ENCODE results near the gene MAP2K3.

DNA sequence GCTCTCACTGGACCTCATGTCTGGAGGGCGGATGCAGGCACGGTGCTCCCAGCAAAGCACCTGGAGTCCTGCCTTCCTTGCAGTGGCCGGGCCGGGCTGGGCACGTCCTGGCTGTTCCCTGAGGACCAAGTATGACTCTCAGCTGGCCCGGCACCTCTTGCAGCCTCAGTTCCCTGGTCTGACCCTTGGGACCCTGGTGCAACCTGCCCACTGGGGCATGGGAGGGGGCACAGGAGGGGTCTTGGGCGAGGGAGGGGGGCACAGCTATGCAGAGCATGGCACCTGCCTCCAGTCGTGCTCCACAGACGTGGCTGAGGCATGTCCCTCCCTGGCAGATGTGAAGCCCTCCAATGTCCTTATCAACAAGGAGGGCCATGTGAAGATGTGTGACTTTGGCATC lies 19.6 kb downstream of the MAP2K3 start:
- TF ChIP-seq, protein P1, sequence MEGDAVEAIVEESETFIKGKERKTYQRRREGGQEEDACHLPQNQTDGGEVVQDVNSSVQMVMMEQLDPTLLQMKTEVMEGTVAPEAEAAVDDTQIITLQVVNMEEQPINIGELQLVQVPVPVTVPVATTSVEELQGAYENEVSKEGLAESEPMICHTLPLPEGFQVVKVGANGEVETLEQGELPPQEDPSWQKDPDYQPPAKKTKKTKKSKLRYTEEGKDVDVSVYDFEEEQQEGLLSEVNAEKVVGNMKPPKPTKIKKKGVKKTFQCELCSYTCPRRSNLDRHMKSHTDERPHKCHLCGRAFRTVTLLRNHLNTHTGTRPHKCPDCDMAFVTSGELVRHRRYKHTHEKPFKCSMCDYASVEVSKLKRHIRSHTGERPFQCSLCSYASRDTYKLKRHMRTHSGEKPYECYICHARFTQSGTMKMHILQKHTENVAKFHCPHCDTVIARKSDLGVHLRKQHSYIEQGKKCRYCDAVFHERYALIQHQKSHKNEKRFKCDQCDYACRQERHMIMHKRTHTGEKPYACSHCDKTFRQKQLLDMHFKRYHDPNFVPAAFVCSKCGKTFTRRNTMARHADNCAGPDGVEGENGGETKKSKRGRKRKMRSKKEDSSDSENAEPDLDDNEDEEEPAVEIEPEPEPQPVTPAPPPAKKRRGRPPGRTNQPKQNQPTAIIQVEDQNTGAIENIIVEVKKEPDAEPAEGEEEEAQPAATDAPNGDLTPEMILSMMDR (conservative IDR thresholded peaks at IDR 0.05 in 1 of 2, IDR thresholded peaks at IDR 0.05 in 1 of 2; ENCODE audit: low read depth in 1 of 2, low read length in 2 of 2): no peak
- no peak for TF ChIP-seq EZH2 (IDR thresholded peaks at IDR 0.05; ENCODE audit: low read length, missing control alignments)
